Panc1 (cell line): ENCODE data around the gene SREBF2. TPM values are rescaled to one million over a fixed set of nuclear protein-coding genes. Genes with fewer than 3 reads are reported as not detected.

Experiments used
- ATAC-seq: fragments of 200-7000 bp; cut with Tn5 transposase; 2 replicates; pipeline ENCODE4 v1.9.1; 2020; ENCODE audit warnings: mild to moderate bottlenecking, moderate library complexity
- BruUV-seq: library from RNA; stranded (reverse); fragments of 400-500 nt; replicated peaks from 2 replicates; lab custom pipeline; 2021; lab: Mats Ljungman, UMichigan
- CTCF ChIA-PET: fragments of 300-600 bp; sonication (Branson Sonifier 250); formaldehyde crosslinking; loops from one replicate; lab custom pipeline; 2022; ENCODE audit warnings: antibody characterized with exemption; lab: Charles Lee
- POLR2A ChIA-PET: fragments of 300-600 bp; sonication (Branson Sonifier 250); formaldehyde crosslinking; loops from one replicate; lab custom pipeline; 2022; ENCODE audit warnings: antibody characterized with exemption; lab: Charles Lee
- DNase-seq: peaks from one replicate; pipeline ENCODE4 v3.0.0-alpha.2; 2010; ENCODE audit warnings: low read depth, low spot score
- H3K27ac ChIP-seq: 2 replicates; pipeline ENCODE4 v1.5.1; 2011; ENCODE audit warnings: mild to moderate bottlenecking, low read length, inconsistent platforms
- H3K27me3 ChIP-seq: fragments of 200-500 bp; sonication (Bioruptor generic); 2 replicates; pipeline ENCODE4 v1.6.0; 2014; ENCODE audit warnings: low read length, inconsistent platforms; ENCODE audit not compliant: control insufficient read depth, insufficient read depth
- H3K36me3 ChIP-seq: fragments of 200-500 bp; sonication (Bioruptor generic); 2 replicates; pipeline ENCODE4 v1.5.1; 2014; ENCODE audit warnings: inconsistent platforms, mild to moderate bottlenecking, low read length, moderate library complexity; ENCODE audit not compliant: control insufficient read depth, insufficient read depth
- H3K4me1 ChIP-seq: 2 replicates; pipeline ENCODE4 v1.5.1; 2011; ENCODE audit warnings: inconsistent platforms, mild to moderate bottlenecking, low read length, moderate library complexity; ENCODE audit not compliant: control insufficient read depth, insufficient read depth
- H3K4me3 ChIP-seq, 2 experiments: 2 replicates each; pipeline ENCODE4 v1.5.1; 2011 to 2012; ENCODE audit warnings: low read depth in 2 of 2, low read length in 2 of 2, mild to moderate bottlenecking in 2 of 2, inconsistent platforms in 1 of 2, moderate library complexity in 1 of 2
- H3K9me3 ChIP-seq: fragments of 200-500 bp; sonication (Bioruptor generic); 2 replicates; pipeline ENCODE4 v1.5.1; 2014; ENCODE audit warnings: low read depth, mild to moderate bottlenecking, inconsistent platforms, low read length, moderate library complexity; ENCODE audit not compliant: control insufficient read depth, insufficient read depth
- POLR2AphosphoS5 ChIP-seq: IDR thresholded peaks from 2 replicates; pipeline ENCODE4 v1.6.1; 2012; ENCODE audit warnings: mild to moderate bottlenecking, low read depth, low read length, moderate library complexity
- SIN3A ChIP-seq: IDR thresholded peaks from 2 replicates; pipeline ENCODE4 v1.6.1; 2012; ENCODE audit warnings: low read depth, mild to moderate bottlenecking, low read length, moderate library complexity, borderline replicate concordance; ENCODE audit not compliant: insufficient read depth
- TCF7L2 ChIP-seq: IDR thresholded peaks from 2 replicates; pipeline ENCODE4 v1.6.1; 2011; ENCODE audit warnings: mild to moderate bottlenecking, low read depth, low read length, inconsistent platforms
- in situ Hi-C: cut with HindIII; loops from 2 replicates; pipeline ENCODE4 v1.10.0; 2016; ENCODE audit warnings: low sequenced_read_pairs, low pct_unique_long_range_greater_than_20kb
- intact Hi-C: fragments of 100-400 bp; cut with micrococcal nuclease; formaldehyde crosslinking; loops from one replicate; pipeline ENCODE4 v1.10.0; 2022; ENCODE audit not compliant: unreplicated experiment
- total RNA-seq: library from RNA; stranded (reverse); gene quantifications from one replicate; pipeline ENCODE4 v1.2.1, GENCODE V29; 2021; ENCODE audit not compliant: unreplicated experiment
- TF ChIP-seq, protein P1 (sequence below), 2 experiments: IDR thresholded peaks; 2 replicates each; pipeline ENCODE4 v1.6.1; 2011 to 2012; ENCODE audit warnings: low read depth in 2 of 2, control low read depth in 1 of 2, low read length in 1 of 2, mild to moderate bottlenecking in 1 of 2, moderate library complexity in 1 of 2; ENCODE audit not compliant: insufficient read depth in 1 of 2
- TF ChIP-seq, protein P2 (sequence below): fragments of 450-650 bp; IDR thresholded peaks from 2 replicates; pipeline ENCODE4 v1.5.1; 2017; ENCODE audit warnings: mild to moderate bottlenecking

Gene SREBF2
- total RNA-seq, 1 experiment from 2014 or later = 73.0 TPM

DNA sequence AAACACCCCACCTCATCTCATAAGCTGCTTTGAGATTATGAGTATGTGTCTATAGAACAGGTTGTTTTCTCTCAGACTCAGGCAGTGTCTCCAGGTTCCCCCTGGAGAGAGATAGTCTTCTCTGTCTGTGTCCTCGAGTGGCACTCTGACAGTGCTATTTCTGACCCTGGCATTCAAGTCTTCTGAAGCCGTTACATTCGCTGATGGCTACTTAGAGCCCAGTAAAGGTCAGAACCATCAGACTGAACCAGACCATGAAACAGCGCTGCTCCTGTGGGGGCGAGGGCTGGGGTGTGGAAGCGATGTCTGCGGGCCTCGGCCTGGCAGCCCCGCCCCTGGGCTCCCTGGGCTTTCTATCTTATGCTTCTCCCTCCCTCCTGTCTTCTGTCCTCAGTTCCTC lies 58.5 kb downstream of the SREBF2 start:
- ATAC-seq = no peak
- no TSS peak for BruUV-seq
- CTCF ChIA-PET = no interaction called here

DNA sequence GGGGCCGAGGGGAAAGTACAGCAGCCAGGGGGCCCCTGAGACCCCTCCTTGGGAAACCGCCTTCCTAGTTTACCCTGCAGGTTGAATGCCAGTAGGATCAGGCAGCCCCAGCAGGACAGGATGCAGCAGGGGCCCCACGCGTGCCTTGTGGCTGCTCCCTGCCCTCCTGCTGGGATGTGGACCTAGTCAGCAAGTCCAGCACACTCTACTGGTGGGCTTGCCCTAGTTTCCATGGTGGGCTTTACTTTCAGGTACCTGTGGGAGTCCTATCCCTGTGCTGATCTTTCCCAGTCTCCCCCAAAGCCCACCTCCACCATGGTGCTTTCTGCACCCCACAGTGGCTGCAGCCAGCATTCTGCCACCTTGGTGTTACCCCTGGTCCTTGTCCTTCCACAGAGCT lies 59.8 kb downstream of the SREBF2 start:
- Histone ChIP-seq H3K36me3 (peaks cover 5% of the 10 kb centered on the region; the same call in 1 of the 2 replicates), H3K27me3 (no peaks in the 10 kb centered on the region), H3K27ac (no peak overlapping the region), H3K4me3 (no peak overlapping the region), H3K4me1 (no peaks in the 10 kb centered on the region), H3K9me3 (no peaks in the 10 kb centered on the region)
- BruUV-seq = no TSS peak
- TF ChIP-seq, protein P1, sequence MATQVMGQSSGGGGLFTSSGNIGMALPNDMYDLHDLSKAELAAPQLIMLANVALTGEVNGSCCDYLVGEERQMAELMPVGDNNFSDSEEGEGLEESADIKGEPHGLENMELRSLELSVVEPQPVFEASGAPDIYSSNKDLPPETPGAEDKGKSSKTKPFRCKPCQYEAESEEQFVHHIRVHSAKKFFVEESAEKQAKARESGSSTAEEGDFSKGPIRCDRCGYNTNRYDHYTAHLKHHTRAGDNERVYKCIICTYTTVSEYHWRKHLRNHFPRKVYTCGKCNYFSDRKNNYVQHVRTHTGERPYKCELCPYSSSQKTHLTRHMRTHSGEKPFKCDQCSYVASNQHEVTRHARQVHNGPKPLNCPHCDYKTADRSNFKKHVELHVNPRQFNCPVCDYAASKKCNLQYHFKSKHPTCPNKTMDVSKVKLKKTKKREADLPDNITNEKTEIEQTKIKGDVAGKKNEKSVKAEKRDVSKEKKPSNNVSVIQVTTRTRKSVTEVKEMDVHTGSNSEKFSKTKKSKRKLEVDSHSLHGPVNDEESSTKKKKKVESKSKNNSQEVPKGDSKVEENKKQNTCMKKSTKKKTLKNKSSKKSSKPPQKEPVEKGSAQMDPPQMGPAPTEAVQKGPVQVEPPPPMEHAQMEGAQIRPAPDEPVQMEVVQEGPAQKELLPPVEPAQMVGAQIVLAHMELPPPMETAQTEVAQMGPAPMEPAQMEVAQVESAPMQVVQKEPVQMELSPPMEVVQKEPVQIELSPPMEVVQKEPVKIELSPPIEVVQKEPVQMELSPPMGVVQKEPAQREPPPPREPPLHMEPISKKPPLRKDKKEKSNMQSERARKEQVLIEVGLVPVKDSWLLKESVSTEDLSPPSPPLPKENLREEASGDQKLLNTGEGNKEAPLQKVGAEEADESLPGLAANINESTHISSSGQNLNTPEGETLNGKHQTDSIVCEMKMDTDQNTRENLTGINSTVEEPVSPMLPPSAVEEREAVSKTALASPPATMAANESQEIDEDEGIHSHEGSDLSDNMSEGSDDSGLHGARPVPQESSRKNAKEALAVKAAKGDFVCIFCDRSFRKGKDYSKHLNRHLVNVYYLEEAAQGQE (IDR thresholded peaks at IDR 0.05; ENCODE audit: insufficient read depth in 1 of 2, low read depth in 2 of 2, low read length in 1 of 2) = no peak
- TF ChIP-seq TCF7L2 (no peak), SIN3A (no peak), POLR2AphosphoS5 (no peak)
- TF ChIP-seq, protein P2, sequence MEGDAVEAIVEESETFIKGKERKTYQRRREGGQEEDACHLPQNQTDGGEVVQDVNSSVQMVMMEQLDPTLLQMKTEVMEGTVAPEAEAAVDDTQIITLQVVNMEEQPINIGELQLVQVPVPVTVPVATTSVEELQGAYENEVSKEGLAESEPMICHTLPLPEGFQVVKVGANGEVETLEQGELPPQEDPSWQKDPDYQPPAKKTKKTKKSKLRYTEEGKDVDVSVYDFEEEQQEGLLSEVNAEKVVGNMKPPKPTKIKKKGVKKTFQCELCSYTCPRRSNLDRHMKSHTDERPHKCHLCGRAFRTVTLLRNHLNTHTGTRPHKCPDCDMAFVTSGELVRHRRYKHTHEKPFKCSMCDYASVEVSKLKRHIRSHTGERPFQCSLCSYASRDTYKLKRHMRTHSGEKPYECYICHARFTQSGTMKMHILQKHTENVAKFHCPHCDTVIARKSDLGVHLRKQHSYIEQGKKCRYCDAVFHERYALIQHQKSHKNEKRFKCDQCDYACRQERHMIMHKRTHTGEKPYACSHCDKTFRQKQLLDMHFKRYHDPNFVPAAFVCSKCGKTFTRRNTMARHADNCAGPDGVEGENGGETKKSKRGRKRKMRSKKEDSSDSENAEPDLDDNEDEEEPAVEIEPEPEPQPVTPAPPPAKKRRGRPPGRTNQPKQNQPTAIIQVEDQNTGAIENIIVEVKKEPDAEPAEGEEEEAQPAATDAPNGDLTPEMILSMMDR = no peak
- in situ Hi-C loops (no loop called here), intact Hi-C loops (no loop called here)
- ATAC-seq (no peak), DNase-seq (no peak)
- ChIA-PET POLR2A (no interaction called here), CTCF (no interaction called here)

More for the DNA sequence above, 58.5 kb downstream of the SREBF2 start:
- Histone ChIP-seq H3K4me3 (no peak overlapping the region), H3K27ac (no peak overlapping the region), H3K4me1 (no peaks in the 10 kb centered on the region), H3K27me3 (no peaks in the 10 kb centered on the region), H3K9me3 (no peaks in the 10 kb centered on the region), H3K36me3 (peaks cover 5% of the 10 kb centered on the region; the same call in 1 of the 2 replicates)
- DNase-seq = no peak
- POLR2A ChIA-PET = no interaction called here
- no peak for TF ChIP-seq SIN3A
- TF ChIP-seq, protein P1 (IDR thresholded peaks at IDR 0.05; ENCODE audit: insufficient read depth in 1 of 2, low read depth in 2 of 2, low read length in 1 of 2) = no peak
- TF ChIP-seq, protein P2 = no peak
- no peak for TF ChIP-seq POLR2AphosphoS5
- no peak for TF ChIP-seq TCF7L2
- intact Hi-C loops (no loop called here), in situ Hi-C loops (no loop called here)
